GM12872 (cell line): ENCODE data around the gene PCDHA2.

ENCODE experiments used
- CTCF ChIP-seq: IDR thresholded peaks from 3 replicates; pipeline ENCODE4 v1.5.1; 2011; ENCODE audit warnings: low read depth, mild to moderate bottlenecking, low read length, moderate library complexity; ENCODE audit not compliant: insufficient read depth

PCDHA2 gene

DNA sequence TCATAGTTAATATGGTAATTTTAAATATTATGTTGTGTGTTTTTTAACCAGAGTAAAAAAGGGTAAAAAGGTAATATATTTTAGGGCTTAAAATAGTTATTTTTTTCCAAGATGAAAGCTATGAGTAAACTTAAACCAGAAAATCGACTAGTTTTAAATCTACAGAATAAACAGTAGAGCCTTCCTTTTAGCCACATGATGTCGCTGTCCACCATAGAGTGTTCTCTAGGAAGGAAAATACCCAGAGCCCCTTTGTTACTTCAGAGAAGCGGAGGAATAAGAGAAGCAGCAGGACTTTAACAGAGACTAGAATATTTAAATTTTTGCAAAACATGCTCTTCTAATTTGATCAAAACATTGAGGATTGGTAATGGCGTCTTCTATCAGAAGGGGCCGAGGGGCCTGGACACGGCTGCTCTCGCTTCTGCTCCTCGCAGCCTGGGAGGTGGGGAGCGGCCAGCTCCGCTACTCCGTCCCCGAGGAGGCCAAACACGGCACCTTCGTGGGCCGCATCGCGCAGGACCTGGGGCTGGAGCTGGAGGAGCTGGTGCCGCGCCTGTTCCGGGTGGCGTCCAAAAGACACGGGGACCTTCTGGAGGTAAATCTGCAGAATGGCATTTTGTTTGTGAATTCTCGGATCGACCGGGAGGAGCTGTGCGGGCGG, at the start of gene PCDHA2:
TSS of gene PCDHA2 (plus strand) at position 258 of the 664 bp plus-strand sequence.
- no peak for TF ChIP-seq CTCF

- no peak for TF ChIP-seq CTCF
Observed at GRCh38 chr5:140753561-140753960, 41.1 kb upstream of the PCDHA2 start.

GRCh38 chr5:140764177-140764973, 30.3 kb upstream of the PCDHA2 start:
- TF ChIP-seq CTCF: no peak

DNA sequence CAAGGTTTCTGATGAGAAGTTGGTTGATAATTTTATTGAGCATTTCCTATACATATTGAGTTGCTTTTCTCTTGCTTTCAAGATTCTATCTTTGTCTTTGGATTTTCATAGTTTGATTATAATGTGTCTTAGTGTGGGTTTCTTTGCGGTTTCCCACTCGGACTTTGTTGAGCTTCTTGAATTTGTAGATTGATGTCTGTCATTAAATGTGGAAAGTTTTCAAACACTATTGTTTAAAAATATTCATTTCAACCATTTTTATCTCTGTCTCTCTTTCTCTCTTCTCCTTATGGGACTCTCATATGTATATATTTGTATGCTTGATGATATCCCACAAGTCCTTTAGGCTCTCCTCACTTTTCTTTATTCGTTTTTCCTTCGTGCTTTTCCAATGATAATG, 27.2 kb upstream of the PCDHA2 start:
- no peak for TF ChIP-seq CTCF

DNA sequence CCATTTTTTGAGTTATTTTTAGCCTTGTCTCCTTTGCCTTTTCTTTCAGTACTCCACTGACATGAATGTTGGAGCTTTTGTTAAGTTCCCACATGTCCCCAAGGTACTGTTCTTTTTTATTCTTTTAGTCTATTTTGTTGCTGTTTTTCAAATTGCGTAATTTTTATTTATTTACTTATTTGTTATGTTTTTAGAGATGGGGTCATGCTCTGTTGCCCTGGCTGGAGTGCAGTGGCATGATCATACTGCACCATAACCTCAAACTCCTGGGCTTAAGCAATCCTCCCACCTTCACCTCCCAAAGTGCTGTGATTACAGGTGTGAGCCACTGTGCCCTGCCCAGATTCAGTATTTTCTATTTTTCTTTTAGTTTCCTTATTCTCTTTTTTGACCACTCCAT, 14.1 kb upstream of the PCDHA2 start:
- TF ChIP-seq CTCF: no peak

GRCh38 chr5:140785905-140786686, 8.6 kb upstream of the PCDHA2 start, which contains the start of gene PCDHA1:
PCDHA1 (plus strand) TSS chr5:140786140.
- no peak for TF ChIP-seq CTCF

GRCh38 chr5:140791089-140791488, 3.6 kb upstream of the PCDHA2 start:
- no peak for TF ChIP-seq CTCF
